T-helper 9 cell (primary cell): ENCODE data around the gene SETD3.

Experiments
- DNase-seq: peaks from one replicate; pipeline ENCODE4 v3.0.0-alpha.2; 2020

SETD3 gene

DNA sequence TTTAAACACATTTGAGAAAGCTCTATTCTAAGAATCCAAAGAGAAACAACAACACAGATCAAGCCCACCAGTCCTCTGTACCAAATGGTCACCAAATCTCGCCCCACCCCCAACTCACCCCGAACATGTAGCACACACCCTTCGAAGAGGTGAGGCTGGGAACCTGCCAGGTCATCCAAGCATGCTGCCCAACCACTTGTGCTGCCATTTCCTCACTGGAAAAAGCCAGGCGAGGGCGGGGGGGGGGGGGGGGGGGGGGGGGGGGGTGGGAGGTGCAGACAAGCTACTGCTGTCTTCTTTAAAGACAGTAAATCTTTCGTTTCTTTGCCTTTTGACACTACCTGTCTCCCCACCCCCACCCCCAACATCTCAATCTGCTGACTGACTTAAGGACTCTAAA is 59.9 kb downstream of the SETD3 start:
- no peak for DNase-seq

- DNase-seq: no peak
These were observed 60.8 kb downstream of the SETD3 start for GRCh38 chr14:99419905-99420304.

DNA sequence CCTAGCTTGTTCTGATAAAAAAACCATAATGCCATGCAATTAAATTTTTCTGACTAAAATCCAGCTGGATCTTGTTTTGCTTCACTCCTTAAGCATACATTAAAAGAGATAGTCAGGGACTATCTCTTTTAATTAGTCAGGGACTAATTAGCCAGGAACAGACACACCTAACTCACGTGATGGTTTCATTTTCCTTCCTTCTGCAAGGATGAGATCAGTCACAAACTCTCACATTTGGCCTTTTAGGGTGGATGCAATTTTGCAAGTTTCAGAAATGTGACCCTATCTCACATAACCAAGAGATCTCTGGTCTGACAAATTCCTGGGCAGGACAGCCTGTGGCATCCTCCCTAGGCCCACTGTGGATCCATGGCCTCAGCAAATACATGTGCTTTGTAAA is 62.4 kb downstream of the SETD3 start:
- no peak for DNase-seq

DNA sequence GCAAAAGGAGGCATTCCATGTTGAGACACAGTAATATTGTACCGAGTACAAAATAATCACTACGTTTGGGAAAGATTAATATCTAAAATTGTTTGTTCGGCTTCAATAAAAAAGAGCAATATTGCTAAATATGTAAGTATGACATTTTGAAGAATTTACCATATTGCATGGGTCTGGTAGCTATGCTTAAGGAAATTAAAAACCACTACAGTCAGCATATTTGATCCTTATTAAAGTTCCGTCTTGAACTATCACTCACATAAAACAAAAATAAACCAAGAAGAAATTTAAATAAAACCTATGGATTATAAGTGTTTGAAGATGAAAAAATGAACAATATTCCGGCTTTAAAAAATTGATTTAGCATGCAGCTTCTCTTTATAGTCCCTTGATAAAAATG is 63.8 kb downstream of the SETD3 start:
- no peak for DNase-seq

DNA sequence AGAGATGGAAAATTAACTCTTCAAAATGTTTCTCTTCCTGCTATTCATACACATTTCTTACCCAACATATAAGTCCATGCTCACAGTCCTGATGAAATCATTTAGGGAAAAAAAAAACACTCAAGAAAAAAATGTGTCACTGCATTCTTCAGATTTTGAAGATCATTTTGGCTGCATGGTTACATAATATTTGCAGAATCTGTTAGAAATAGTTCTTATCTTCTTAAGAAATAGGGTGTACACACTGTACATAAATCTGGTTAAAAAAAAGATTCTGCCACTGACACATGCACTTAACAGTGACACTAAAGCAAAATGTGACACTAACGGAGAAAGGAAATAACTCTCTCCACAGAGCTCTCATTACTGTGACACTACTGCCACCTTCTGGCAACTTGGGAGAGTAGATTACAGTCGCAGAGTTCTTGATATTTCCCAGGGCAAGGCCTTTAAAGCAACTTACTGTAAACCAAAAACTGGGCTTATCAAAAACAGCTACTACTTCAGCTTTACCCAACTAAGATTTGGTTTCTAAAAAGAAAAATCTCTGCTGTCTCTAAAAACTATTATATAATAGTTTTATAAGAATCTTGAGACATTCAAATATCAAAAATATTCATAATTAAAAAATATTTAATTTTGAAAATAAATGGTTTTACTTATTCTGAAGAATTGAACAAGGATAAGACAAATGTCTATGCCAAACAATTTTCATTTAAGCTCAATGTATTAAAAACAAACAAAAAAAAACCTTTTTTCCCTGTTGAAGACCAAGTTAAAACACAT is 65.0 kb downstream of the SETD3 start:
- DNase-seq: peak; percentile 38

- no peak for DNase-seq
These were observed 66.7 kb downstream of the SETD3 start for GRCh38 chr14:99413911-99414310.

- DNase-seq: no peak
These were observed 67.5 kb downstream of the SETD3 start for GRCh38 chr14:99413172-99413571.

GRCh38 chr14:99412117-99413061 is 68.3 kb downstream of the SETD3 start:
- DNase-seq: no peak

DNA sequence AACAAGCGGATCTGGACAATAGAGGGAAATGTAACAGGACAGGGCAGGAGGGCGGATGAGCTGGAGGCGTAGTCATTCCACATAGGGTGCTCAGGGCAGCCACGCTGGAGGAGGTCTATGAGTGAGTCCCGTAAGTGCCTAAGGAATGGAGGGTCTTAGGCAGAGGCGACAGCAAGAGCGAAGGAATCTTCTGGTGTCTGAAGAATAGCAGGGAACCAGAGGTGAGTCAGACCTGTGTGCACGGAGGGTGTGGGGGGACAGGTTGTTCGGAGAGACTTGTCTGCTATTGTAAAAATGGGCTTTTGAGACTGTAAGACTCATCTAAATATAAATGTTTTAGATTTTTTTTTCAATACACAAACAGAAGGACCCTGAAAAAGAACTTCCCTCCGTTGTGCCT is 70.6 kb downstream of the SETD3 start:
- no peak for DNase-seq

- DNase-seq: no peak
These were observed 71.7 kb downstream of the SETD3 start for GRCh38 chr14:99408971-99409289.

DNA sequence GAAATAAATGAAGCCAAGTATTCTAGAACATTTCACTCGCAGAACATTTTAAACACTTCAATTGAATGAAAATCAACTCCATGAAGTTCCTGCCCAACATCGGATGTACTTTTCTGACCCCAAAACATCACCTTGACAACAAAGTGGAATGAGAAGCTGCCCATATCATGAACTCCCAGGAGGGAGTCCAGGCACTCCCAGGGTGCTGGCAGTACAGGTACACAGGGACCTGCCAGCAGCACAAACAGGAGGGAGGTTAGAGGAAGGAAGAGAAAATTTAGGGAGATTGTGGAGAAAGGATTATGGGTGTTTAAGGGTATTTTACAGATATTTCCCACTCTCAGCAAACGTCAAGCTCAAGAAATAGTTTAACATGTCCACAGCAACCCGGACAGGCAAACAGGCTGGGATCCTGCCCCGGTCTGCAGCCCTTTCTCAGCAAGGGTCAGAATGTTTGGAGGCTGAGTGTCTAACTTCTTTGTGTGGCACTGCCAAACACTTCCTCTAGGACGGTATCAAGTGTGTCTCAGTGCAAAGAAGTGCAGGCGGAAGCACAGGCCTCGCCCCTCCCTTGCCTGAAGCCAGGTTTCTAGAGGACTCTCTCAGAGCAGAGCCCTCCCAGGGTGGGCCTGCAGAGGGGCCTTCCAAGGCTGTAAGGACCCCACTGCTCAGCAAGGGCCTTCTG is 72.2 kb downstream of the SETD3 start:
- DNase-seq: no peak

- no peak for DNase-seq
These were observed 73.2 kb downstream of the SETD3 start for GRCh38 chr14:99407416-99407815.

- no peak for DNase-seq
These were observed 77.7 kb downstream of the SETD3 start for GRCh38 chr14:99402950-99403349.

DNA sequence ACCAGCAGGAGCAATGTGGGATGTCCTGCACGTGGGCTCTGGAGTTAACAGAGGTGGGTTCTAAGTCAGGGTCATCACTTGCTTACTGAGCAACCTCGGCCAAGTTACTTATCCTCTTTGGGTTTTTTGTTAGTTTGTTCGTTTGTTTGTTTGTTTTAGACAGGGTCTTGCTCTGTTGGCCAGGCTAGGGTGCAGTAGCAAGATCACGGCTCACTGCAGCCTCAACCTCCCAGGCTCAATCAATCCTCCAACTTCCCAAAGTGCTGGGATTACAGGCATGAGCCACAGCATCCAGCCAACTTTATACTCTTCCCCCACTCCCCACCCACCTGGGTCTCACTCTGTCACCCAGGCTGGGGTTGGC is 78.4 kb downstream of the SETD3 start:
- no peak for DNase-seq

GRCh38 chr14:99401621-99402284 is 78.9 kb downstream of the SETD3 start:
- DNase-seq: no peak

- DNase-seq: no peak
These were observed 79.4 kb downstream of the SETD3 start for GRCh38 chr14:99401211-99401610.

- DNase-seq: no peak
These were observed 83.0 kb downstream of the SETD3 start for GRCh38 chr14:99397698-99398097.

DNA sequence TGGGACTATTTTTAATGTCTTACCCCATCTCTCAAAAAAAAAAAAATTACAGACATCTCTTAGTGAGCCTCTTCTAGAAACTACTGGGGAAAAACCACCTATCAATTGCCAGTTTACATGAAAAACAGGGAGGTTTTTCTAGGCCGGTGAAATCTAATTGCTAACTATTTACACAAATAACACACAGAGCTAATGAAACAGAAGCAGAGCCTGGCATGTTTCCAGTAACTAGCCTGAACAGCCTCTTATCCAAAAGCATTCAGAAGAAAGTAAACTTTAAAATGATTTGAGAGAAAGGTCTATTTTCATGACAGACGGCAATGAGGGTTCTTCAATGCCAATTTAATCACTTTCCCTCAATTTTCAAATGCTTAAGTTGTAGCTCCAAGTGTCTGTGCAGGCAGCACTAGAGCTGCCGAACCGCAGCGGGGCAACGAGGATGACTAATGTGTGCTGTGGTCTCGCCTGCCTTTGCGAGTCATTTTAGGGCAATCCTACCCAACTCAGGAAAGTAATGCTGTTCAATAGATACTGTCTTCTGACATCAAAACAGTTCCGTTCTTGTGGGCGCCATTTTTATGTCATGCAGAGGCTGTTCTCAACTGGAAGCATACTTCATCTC is 84.6 kb downstream of the SETD3 start:
- peak; percentile 24 for DNase-seq

- no peak for DNase-seq
These were observed 86.0 kb downstream of the SETD3 start for GRCh38 chr14:99394602-99395156.

DNA sequence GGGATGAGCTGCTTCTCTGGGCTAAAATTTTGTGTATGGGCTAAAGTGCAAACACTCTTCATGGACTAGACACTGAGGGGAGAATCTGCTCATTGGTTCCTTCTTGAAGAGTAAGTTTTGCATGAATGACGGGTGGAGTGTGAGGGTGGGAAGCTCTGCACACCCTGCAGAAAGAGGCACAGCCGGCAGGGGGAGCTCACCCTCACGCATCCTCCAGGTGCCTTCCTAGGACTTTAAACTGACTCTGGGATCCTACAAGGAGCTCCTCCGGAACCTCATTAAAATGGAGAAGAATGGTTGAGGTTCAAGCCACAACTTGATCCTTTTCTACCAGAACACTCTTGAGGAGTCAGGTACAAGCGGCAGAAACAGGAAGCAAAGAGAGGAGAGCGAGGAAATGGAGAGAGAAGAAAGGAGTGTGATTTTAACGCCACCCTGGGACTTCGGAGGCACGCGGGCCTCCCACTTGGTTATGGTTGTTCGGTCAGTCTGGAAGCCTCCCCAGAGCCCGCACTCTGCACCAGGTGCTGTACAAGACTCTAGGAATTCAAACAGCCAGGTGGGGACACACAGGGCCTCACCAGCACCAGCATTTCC is 87.5 kb downstream of the SETD3 start:
- peak; percentile 27 for DNase-seq

DNA sequence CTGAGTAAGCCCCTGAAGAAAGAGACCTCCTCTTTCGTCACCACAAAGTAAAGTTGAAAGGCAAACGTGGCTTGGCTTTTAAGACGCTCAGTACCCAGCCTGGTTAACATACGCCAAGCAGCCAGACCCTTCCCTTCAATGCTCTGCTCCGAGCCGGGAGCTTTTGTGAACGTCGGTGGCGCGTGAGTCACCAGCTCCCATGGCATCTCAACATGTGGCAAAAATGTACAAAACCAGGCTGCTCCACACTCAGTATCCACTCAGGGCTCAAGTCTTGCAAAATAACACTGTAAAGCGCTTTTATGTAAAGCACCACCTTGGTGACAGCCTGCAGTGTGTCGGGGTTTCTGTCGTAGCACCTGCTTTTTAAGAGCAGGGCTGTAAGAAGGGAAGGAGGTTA is 89.0 kb downstream of the SETD3 start:
- no peak for DNase-seq
